Stimulated activated CD4-positive, alpha-beta T cell treated with anti-CD3 and anti-CD28 coated beads, Interleukin-1b, Interleukin-23, amount 100 ng/mL, for 24 hours (primary cell): ENCODE results near the gene ASB16.
"Not testable (repeated sequence)": the region's sequence is repeated elsewhere in the genome, so short reads cannot be mapped to it uniquely, and the experiment has no call there.

ENCODE experiments used
- DNase-seq, 4 experiments: peaks; one replicate each; pipeline ENCODE4 v3.0.0-alpha.2; 2020; ENCODE audit warnings: low read depth in 4 of 4, low spot score in 1 of 4

ASB16 gene

DNA sequence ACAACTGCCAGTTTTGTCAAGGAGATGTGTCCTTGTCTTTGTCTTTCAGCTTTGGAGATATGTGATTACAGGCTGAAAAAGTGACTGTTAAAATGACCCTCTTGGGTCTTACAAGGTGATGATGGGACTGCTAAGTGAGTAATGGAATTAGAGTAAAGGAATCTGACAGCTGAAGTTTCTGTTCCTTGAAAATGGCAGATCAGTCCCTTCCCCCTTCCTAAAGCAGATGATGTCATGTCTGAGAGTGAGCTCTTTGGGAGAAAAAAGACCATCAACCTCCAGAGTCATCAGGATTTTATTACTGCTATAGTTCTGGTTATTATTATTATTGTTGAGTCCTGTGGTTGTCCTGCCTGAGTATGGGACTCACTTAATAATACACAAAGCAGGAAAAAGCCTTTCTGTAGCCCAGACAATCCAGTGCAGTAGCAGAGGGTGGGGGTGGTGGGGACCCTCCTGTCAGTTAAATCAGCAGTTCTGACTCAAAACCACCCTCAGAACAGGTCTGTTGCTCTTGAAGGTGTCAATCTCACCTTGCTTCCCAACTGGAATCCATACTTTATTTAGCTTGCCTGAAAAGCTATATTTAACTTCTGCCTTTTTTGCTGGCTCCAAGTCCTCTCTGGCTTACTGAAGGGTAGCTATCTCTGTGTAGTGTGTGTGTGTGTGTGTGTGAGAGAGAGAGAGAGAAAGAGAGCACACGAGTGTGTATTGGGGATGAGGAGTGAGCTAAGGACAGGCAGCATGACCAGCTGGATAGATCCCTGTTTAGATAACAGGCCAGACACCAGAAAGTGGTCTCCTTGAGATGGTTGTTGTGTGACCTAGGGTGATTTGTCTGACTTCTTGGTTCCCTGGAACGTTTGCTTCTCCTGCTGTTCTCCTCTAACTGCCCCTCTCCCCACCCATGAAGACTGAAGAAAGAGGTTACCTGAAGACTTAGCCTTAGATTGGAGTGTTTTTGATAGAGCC, 23.8 kb upstream of the ASB16 start:
- DNase-seq, result no peak

DNA sequence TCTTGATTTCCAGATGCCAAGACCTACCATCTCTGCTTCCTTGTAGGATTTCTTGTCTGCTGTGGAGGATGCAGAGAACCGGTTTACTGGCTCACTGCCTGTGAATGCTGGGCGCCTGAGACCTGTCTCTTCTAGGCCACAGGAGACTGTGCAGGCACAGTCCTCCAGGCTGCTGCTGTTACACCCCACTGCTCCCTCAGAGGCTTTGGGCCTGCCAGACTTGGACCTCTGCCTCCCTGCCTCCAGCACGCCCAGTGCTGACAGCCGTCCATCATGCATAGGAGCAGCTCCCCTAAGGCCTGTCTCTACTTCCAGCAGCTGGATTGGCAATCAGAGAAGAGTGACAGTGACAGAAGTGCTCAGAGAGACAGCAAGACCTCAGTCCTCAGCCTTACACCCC, 22.7 kb upstream of the ASB16 start:
- DNase-seq, result no peak

DNA sequence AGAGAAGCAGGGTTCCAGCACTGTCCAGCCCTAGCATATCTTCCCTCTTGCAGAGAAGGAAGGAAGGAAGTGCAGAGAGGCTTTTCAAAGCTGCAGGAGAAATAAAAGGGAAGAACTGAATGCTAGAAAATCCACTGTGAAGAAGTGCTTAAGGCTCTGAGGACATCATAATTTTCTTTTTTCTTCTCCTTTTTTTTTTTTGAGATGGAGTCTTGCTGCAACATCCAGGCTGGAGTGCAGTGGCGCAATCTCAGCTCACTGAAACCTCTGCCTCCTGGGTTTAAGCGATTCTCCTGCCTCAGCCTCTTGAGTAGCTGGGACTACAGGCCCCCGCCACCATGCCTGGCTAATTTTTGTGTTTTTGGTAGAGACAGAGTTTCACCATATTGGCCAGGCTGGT, 21.4 kb upstream of the ASB16 start:
- not testable (repeated sequence) for DNase-seq

- no peak for DNase-seq
Observed at GRCh38 chr17:44149750-44150329, 20.7 kb upstream of the ASB16 start.

DNA sequence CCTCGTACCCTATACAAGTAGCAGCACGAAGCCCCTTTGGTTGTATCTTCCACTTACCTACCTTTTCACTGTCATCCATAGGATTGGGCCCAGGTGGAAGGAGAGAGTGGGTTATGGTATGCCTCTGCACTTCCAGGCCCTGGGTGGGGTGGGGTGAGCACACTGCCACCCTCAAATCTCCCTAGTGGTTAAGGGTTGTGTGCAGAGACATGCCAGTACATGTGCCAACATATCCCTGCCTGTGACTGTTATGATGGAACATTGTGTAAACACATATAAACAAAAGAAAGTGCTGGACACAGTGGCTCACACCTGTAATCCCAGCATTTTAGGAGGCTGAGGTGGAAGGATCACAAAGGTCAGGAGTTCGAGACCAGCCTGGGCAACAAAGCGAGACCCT, 17.6 kb upstream of the ASB16 start:
- no peak for DNase-seq

DNA sequence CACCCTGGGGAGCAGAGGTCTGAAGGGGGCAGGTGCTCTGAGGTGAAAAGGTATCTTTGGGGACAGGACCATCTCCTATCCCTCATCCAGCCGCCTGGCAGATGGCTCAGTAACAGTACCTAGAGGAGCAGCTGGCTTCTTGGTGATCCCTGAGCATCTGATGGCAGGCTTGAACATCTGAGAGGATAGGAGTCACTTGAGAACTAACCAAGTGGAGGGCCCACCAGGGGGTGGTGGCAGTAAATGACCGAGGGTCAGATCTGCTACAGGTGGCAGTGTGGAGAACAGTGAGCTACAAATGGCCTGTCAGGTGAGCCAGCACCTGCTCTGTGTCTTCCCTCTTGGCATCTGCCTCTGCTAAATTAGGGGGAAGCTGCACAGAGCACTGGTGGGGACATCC, 15.0 kb upstream of the ASB16 start:
- DNase-seq, result no peak

- DNase-seq, result no peak
Observed at GRCh38 chr17:44159519-44160210, 10.8 kb upstream of the ASB16 start.

DNA sequence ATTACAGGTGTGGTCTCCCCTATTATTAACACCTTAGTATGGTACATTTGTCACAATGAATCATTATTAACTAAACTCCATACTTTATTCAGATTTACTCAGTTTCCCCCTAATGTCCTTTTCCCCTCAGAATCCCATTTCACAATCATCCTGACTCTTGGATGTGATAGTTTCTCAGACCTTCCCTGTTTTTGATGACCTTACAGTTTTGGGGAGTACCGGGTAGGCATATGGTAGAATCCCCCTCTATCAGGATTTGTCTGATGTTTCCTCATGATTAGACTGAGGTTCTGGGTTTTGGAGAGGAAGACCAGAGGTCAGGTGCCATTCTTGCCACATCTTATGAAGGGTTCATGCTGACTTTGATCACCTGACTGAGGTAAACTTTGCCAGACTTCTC, 6.0 kb upstream of the ASB16 start:
- no peak for DNase-seq

DNA sequence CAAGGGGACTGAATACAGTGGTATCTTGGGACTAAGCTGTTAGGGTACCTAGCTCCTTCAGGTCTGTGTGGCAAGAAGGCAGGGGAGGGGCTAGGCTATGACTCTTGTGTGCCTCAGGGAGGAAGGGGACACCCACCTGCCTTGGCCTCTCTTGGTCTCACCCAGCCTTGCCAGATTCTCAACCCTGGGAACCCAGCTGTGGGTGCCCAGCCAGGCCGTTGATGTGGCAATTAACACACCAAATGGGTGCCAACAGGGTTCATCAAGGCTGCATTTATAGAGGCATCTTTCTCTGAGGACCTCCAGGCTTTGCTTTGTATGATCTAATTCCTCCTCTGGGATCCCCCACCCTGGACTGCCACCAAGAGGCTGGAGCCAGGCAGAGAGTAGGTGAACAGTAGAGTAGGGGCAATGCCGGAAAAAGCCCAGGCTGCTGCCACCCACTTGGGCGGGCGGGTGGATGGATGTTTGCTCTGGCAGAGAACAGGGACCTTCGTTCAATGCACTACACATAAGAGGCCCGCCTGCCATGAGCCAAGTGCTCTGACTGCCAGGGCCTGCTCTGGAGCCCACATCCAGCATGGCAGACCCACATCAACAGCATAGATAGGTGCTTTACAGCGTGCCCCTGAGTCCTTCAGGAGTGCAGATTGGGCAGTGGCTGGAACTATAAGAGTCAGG, 3.2 kb upstream of the ASB16 start:
- DNase-seq, result no peak

DNA sequence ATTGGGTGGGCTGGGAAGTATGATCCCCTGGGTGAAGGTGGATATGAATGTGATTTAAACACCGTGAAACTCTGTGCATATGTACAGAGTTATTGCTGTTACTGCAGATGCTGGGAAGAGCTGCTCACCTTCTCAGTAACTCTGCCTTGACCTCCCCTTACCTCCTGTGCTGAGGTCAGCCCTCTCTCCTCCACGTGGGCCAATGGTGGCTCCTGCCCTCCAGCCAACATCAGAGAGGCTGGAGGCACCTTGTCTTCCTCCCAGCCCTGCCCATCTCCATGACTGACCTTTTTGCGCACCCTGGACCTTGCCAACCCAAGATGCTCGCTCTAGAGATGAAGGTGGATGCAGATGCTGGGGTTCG, 387 bp upstream of the ASB16 start:
- no peak for DNase-seq

DNA sequence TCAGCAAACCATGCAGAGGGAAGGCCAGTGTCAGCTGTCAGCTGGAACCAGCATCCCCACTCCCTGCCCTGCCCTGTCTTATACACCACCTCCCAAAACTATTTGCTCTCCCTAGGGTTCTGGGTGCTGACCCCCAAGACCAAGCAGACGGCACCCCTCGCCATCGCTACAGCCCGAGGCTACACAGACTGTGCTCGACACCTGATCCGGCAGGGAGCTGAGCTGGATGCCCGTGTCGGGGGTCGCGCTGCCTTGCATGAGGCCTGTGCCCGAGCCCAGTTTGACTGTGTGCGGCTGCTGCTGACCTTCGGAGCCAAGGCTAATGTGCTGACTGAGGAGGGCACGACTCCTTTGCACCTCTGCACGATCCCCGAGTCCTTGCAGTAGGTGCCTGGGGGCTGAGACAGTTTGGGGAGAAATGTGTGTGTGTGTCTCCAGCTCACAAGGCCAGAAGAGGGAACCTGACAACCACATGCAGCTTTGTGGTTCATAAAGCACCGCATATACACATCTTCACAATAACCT, 1.5 kb downstream of the ASB16 start:
- no peak for DNase-seq

DNA sequence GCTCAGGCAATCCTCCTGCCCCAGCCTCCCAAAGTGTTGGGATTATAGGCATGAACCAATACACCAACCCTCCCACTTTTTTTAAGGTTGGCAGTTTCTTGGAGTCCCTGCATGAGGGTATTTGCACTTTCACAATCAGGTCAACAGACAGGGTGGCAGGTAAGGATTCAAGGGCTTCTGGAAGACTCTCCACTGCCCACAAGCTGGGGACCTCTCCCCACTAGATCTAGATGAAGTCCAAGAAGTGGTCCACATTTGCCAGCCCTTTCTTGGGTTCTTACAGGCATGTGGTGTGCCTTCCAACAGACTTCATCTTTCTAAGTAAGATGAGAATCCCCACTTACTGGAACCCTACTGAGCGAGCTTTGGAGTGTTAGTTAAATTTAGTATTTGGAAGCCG, 3.9 kb downstream of the ASB16 start:
- DNase-seq, result no peak

DNA sequence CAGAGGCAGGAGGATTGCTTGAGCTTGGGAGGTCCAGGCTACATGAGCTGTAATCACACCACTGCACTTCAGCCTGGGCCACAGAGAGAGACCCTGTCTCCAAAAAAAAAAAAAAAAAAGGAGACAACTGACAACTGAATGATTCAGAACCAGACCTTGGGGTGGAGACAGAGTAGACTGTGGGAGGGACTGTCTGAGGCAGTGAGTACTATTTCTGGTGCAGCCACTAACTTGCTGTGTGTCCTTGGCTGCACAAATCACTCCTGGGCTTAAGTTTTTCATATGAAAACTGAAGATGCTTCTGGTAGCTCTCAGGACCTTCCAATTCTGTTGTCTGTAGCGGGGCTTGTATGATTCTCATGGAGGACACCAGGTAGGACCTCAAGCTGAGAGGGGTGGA, 5.8 kb downstream of the ASB16 start:
- no peak for DNase-seq

- DNase-seq, result no peak
Observed at GRCh38 chr17:44176671-44177501, 6.4 kb downstream of the ASB16 start.

- DNase-seq, result no peak
Observed at GRCh38 chr17:44177640-44178039, 7.1 kb downstream of the ASB16 start.

DNA sequence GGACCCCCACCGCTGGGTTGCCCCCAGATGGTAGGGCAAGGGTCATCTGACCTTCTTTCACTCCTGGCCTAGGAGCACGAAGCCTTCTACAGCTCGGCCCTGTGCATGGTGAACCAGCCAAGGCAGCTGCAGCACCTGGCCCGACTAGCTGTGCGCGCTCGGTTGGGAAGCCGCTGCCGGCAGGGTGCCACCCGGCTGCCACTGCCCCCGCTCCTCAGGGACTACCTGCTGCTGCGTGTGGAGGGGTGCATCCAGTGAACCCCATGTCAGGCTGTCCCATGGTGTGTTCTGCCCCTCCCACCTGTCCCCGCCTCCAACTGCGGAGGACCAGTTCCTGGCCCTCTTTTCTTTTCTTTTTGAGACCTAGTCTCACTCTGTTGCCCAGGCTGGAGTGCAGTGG, 7.6 kb downstream of the ASB16 start:
- no peak for DNase-seq

DNA sequence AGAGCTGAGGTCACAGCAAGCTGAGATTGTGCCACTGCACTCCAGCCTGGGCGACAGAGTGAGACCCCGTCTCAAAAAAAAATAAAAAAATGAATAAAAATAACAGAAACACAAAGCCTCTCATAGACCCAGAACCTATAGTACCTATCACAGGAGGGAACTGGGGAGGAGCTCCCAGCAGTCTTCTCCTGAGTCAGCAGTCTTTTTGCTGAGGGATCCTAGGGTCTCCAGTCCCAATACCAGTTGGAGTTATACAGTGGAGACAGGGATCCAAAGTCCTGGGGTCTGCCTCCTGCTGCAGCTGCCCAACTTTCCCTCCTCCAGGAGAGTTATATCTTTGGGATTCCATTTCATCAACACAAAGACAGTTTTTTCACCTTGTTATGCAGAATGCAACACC, 12.5 kb downstream of the ASB16 start:
- DNase-seq, result no peak

- DNase-seq, result no peak
Observed at GRCh38 chr17:44184212-44184810, 13.8 kb downstream of the ASB16 start.

- DNase-seq, result peak; percentile 99 to 100 (median 99)
Observed at GRCh38 chr17:44186307-44187130, 16.0 kb downstream of the ASB16 start, which contains the start of gene TMUB2. Gene TMUB2 (plus strand): TSS chr17:44186972. CDS start chr17:44187709, 737 bp downstream.
